OCI-LY7 (cell line): ENCODE data around the gene ETS2. TPM values are rescaled to one million over a fixed set of nuclear protein-coding genes. Genes with fewer than 3 reads are reported as not detected.

Experiments used
- BruUV-seq: library from RNA; stranded (reverse); fragments of 400-500 nt; replicated peaks from 2 replicates; lab custom pipeline; 2021; lab: Mats Ljungman, UMichigan
- CTCF ChIA-PET: fragments of 300-600 bp; sonication (Branson Sonifier 250); formaldehyde crosslinking; loops from one replicate; lab custom pipeline; 2022; ENCODE audit warnings: antibody characterized with exemption; ENCODE audit not compliant: unreplicated experiment; lab: Charles Lee
- POLR2A ChIA-PET: fragments of 300-600 bp; sonication (Branson Sonifier 250); formaldehyde crosslinking; loops from one replicate; lab custom pipeline; 2022; ENCODE audit warnings: antibody characterized with exemption; lab: Charles Lee
- DNase-seq: peaks from one replicate; pipeline ENCODE4 v3.0.0-alpha.2; 2015; ENCODE audit warnings: low spot score
- H2AFZ ChIP-seq: fragments of 200-600 bp; sonication (generic), shearing (Covaris generic); 2 replicates; pipeline ENCODE4 v1.6.1; 2014; ENCODE audit warnings: mild to moderate bottlenecking, antibody characterized with exemption, low read length, moderate library complexity
- H3K27ac ChIP-seq: fragments of 200-600 bp; sonication (generic); 2 replicates; pipeline ENCODE4 v1.5.1; 2014; ENCODE audit warnings: mixed run types, low read depth, mild to moderate bottlenecking, moderate library complexity, low read length, inconsistent platforms; ENCODE audit not compliant: poor library complexity, severe bottlenecking
- H3K36me3 ChIP-seq: fragments of 200-600 bp; sonication (generic); 2 replicates; pipeline ENCODE4 v1.6.1; 2014; ENCODE audit warnings: mild to moderate bottlenecking, antibody characterized with exemption, low read length, moderate library complexity, mixed read lengths; ENCODE audit not compliant: insufficient read depth
- H3K4me1 ChIP-seq: fragments of 200-600 bp; sonication (generic); 2 replicates; pipeline ENCODE4 v1.5.1; 2014; ENCODE audit warnings: mild to moderate bottlenecking, low read length; ENCODE audit not compliant: insufficient read depth, poor library complexity, severe bottlenecking
- H3K4me2 ChIP-seq: fragments of 200-600 bp; sonication (generic); 2 replicates; pipeline ENCODE4 v1.6.1; 2014; ENCODE audit warnings: mild to moderate bottlenecking, low read length
- H3K4me3 ChIP-seq: fragments of 200-600 bp; sonication (generic); 2 replicates; pipeline ENCODE4 v1.5.1; 2014; ENCODE audit warnings: mild to moderate bottlenecking, low read depth, low read length; ENCODE audit not compliant: poor library complexity, severe bottlenecking
- H3K79me2 ChIP-seq: fragments of 200-600 bp; sonication (generic); 2 replicates; pipeline ENCODE4 v1.6.1; 2016; ENCODE audit warnings: low read depth, mild to moderate bottlenecking, low read length, moderate library complexity, mixed read lengths; ENCODE audit not compliant: insufficient read depth
- H3K9me2 ChIP-seq: fragments of 200-600 bp; sonication (generic); 2 replicates; pipeline ENCODE4 v1.6.1; 2016; ENCODE audit warnings: mild to moderate bottlenecking, low read length, mixed read lengths; ENCODE audit not compliant: insufficient read depth
- H3K9me3 ChIP-seq: fragments of 200-600 bp; sonication (generic); 2 replicates; pipeline ENCODE4 v1.6.1; 2014; ENCODE audit warnings: mild to moderate bottlenecking, mixed run types, low read length, mixed read lengths
- H4K20me1 ChIP-seq: fragments of 200-600 bp; sonication (generic); 2 replicates; pipeline ENCODE4 v1.6.1; 2014; ENCODE audit warnings: mild to moderate bottlenecking, antibody characterized with exemption, low read length, moderate library complexity, mixed read lengths; ENCODE audit not compliant: insufficient read depth
- EZH2phosphoT487 ChIP-seq: fragments of 200-600 bp; sonication (generic); IDR thresholded peaks from 2 replicates; pipeline ENCODE4 v1.6.1; 2018; ENCODE audit warnings: low read depth, borderline replicate concordance, mild to moderate bottlenecking, mixed run types, antibody characterized with exemption, low read length, moderate library complexity, mixed read lengths
- intact Hi-C: fragments of 100-400 bp; cut with micrococcal nuclease; formaldehyde crosslinking; loops from one replicate; pipeline ENCODE4 v1.10.0; 2022; ENCODE audit not compliant: unreplicated experiment
- total RNA-seq, 2 experiments: library from RNA; depleted of rRNA in 1 of 2; stranded (reverse); fragments of >200 nt in 1 of 2; shearing (Covaris generic) in 1 of 2; gene quantifications; 2 replicates each; pipeline ENCODE4 v1.2.3, GENCODE V29; 2014 to 2022
- TF ChIP-seq, protein P1 (sequence below): fragments of 200-600 bp; sonication (generic); conservative IDR thresholded peaks from 2 replicates; pipeline ENCODE4 v1.5.1; 2014; ENCODE audit warnings: mild to moderate bottlenecking, antibody characterized with exemption, low read length, moderate library complexity, mixed read lengths

Gene ETS2
- total RNA-seq, 2 experiments from 2014 or later = 9.8 to 24.1 TPM

DNA sequence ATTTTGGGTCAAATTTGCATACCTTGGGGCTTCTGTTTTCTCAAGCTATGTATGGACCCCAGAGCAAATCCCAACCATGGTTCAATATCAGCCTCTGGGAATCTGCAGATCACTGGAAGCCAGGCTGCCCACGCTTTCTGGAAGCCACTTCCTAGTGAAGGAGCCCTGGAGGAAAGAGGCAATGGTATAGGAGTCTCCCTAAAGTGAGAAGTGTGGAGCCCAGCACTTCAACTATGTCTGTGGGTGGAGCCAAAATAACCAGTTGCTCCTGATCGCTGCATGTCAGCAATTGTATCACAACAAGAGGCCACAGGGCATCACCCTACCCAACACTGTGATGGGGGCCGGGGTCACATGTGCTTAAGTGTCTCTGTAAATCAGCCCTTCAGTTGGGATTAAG lies 26.9 kb downstream of the ETS2 start:
- TF ChIP-seq EZH2phosphoT487 = no peak
- TF ChIP-seq, protein P1, sequence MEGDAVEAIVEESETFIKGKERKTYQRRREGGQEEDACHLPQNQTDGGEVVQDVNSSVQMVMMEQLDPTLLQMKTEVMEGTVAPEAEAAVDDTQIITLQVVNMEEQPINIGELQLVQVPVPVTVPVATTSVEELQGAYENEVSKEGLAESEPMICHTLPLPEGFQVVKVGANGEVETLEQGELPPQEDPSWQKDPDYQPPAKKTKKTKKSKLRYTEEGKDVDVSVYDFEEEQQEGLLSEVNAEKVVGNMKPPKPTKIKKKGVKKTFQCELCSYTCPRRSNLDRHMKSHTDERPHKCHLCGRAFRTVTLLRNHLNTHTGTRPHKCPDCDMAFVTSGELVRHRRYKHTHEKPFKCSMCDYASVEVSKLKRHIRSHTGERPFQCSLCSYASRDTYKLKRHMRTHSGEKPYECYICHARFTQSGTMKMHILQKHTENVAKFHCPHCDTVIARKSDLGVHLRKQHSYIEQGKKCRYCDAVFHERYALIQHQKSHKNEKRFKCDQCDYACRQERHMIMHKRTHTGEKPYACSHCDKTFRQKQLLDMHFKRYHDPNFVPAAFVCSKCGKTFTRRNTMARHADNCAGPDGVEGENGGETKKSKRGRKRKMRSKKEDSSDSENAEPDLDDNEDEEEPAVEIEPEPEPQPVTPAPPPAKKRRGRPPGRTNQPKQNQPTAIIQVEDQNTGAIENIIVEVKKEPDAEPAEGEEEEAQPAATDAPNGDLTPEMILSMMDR = no peak
- BruUV-seq = no TSS peak
- intact Hi-C loops = no loop called here

DNA sequence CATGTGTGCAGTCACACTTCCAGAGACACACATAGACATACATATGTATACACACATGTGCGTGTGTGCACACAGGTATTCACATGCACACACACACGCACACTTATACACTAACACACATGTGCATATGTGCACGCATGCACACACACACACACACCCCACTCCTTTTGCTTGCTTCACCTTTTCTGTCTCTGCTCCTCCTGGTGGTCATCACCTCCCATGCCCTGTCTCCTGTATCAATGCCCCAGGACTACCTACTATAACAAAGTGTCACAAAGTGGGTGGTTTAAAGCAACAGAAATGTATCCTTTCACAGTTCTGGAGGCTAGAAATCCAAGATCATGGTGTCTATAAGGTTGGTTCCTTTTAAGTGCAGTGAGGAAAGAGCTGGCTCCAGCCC lies 27.4 kb downstream of the ETS2 start:
- no peak overlapping the region for H3K4me3 ChIP-seq
- POLR2A ChIA-PET = no interaction called here
- no peak overlapping the region for H2AFZ ChIP-seq
- CTCF ChIA-PET = no interaction called here
- TF ChIP-seq, protein P1 = no peak
- no peak for TF ChIP-seq EZH2phosphoT487
- H3K36me3 ChIP-seq = no peaks in the 10 kb centered on the region
- no peaks in the 10 kb centered on the region for H3K9me3 ChIP-seq
- DNase-seq = no peak
- no peaks in the 10 kb centered on the region for H3K9me2 ChIP-seq
- no peaks in the 10 kb centered on the region for H4K20me1 ChIP-seq
- no peak overlapping the region for H3K27ac ChIP-seq
- H3K4me2 ChIP-seq = no peak overlapping the region
- no TSS peak for BruUV-seq
- intact Hi-C loops = no loop called here
- peaks cover 19% of the 10 kb centered on the region for H3K4me1 ChIP-seq
- no peaks in the 10 kb centered on the region for H3K79me2 ChIP-seq

More for the DNA sequence above, 26.9 kb downstream of the ETS2 start:
- POLR2A ChIA-PET = interaction anchor here (0.6 to 1.7 kb wide), 5 partner anchors 10 to 64 kb away, joined by 3 to 7 read pairs (median 4); no protein-coding TSS in a partner anchor
- H3K36me3 ChIP-seq = no peaks in the 10 kb centered on the region
- no peak overlapping the region for H3K27ac ChIP-seq
- H3K9me3 ChIP-seq = no peaks in the 10 kb centered on the region
- peaks cover 19% of the 10 kb centered on the region for H3K4me1 ChIP-seq
- DNase-seq = no peak
- CTCF ChIA-PET = interaction anchor here (1.0 kb wide), 1 partner anchor 99 kb away, joined by 3 read pairs; no protein-coding TSS in a partner anchor
- H3K9me2 ChIP-seq = no peaks in the 10 kb centered on the region
- no peaks in the 10 kb centered on the region for H4K20me1 ChIP-seq
- H3K4me2 ChIP-seq = no peak overlapping the region
- H2AFZ ChIP-seq = no peak overlapping the region
- H3K79me2 ChIP-seq = no peaks in the 10 kb centered on the region
- H3K4me3 ChIP-seq = no peak overlapping the region

DNA sequence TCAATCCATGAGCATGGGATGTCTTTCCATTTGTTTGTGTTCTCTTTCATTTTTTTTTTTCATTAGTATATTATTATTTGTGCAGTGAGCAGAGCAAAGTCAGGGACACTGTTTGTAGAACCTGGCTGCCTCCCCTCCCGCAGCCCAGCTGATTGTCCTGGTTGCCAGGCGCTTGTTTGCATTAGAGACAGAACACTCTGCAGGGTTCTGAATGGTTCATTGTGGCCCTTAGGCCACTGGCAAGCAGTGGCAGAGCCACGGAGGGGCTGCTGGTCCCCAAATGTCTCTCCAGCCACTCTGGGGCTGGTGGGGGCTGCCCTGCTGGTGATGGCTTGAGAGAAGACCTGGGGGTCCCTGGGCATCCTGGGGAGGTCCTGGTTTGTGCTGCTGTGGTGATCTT lies 29.0 kb downstream of the ETS2 start:
- POLR2A ChIA-PET = interaction anchor here (0.6 kb wide), 1 partner anchor 215 kb away, joined by 3 read pairs; no protein-coding TSS in a partner anchor

More for the DNA sequence above, 29.0 kb downstream of the ETS2 start:
- intact Hi-C loops = no loop called here
- H2AFZ ChIP-seq = no peak overlapping the region
- no peaks in the 10 kb centered on the region for H3K36me3 ChIP-seq
- no peak for TF ChIP-seq EZH2phosphoT487
- TF ChIP-seq, protein P1 = no peak
- no peak overlapping the region for H3K4me2 ChIP-seq
- no peak overlapping the region for H3K27ac ChIP-seq
- no peaks in the 10 kb centered on the region for H3K9me3 ChIP-seq
- no peaks in the 10 kb centered on the region for H3K79me2 ChIP-seq
- no peak for DNase-seq
- BruUV-seq = no TSS peak
- H3K4me3 ChIP-seq = no peak overlapping the region
- CTCF ChIA-PET = no interaction called here
- H3K4me1 ChIP-seq = peaks cover 19% of the 10 kb centered on the region
- H4K20me1 ChIP-seq = no peaks in the 10 kb centered on the region
- H3K9me2 ChIP-seq = no peaks in the 10 kb centered on the region
